HG03108 (cell line): ENCODE results near the gene CLIC5.
A peak's percentile ranks its signal among the peaks of the same experiment; 100 is the strongest.

Source experiments
- ATAC-seq: cut with Tn5 transposase; IDR thresholded peaks from one replicate; pipeline ENCODE4 v1.9.1; 2021; ENCODE audit warnings: moderate library complexity; ENCODE audit not compliant: unreplicated experiment

Gene CLIC5

GRCh38 chr6:46036911-46037310 lies 21.3 kb upstream of the CLIC5 start:
- ATAC-seq, result no peak

GRCh38 chr6:46035242-46035641 lies 19.6 kb upstream of the CLIC5 start:
- ATAC-seq, result no peak

GRCh38 chr6:46032110-46032998 lies 16.7 kb upstream of the CLIC5 start:
- ATAC-seq, result no peak

GRCh38 chr6:46029602-46030001 lies 13.9 kb upstream of the CLIC5 start:
- ATAC-seq, result no peak

- no peak for ATAC-seq
These were observed 10.6 kb upstream of the CLIC5 start for GRCh38 chr6:46026307-46026706.

GRCh38 chr6:46025573-46025972 lies 9.9 kb upstream of the CLIC5 start:
- no peak for ATAC-seq

GRCh38 chr6:46024124-46024769 lies 8.6 kb upstream of the CLIC5 start:
- ATAC-seq, result no peak

- ATAC-seq, result no peak
These were observed 7.7 kb upstream of the CLIC5 start for GRCh38 chr6:46023216-46023915.

GRCh38 chr6:46022106-46022948 lies 6.7 kb upstream of the CLIC5 start:
- no peak for ATAC-seq

GRCh38 chr6:46017726-46018125 lies 2.1 kb upstream of the CLIC5 start:
- no peak for ATAC-seq

- ATAC-seq, result no peak
These were observed 476 bp upstream of the CLIC5 start for GRCh38 chr6:46016063-46016608.

GRCh38 chr6:46014511-46015118 lies 1.0 kb downstream of the CLIC5 start:
- no peak for ATAC-seq

- ATAC-seq, result no peak
These were observed 1.6 kb downstream of the CLIC5 start for GRCh38 chr6:46014046-46014445.

GRCh38 chr6:46013639-46014038 lies 2.0 kb downstream of the CLIC5 start:
- no peak for ATAC-seq

GRCh38 chr6:46012834-46013233 lies 2.8 kb downstream of the CLIC5 start:
- no peak for ATAC-seq

- ATAC-seq, result peak; percentile 95
These were observed 4.2 kb downstream of the CLIC5 start for GRCh38 chr6:46011188-46012085.

GRCh38 chr6:46010771-46011170 lies 4.9 kb downstream of the CLIC5 start:
- no peak for ATAC-seq

GRCh38 chr6:46010270-46010669 lies 5.4 kb downstream of the CLIC5 start:
- ATAC-seq, result no peak

GRCh38 chr6:46002264-46002663 lies 13.4 kb downstream of the CLIC5 start:
- no peak for ATAC-seq
